Stimulated activated CD4-positive, alpha-beta T cell treated with anti-CD3 and anti-CD28 coated beads, Interleukin-12 subunit alpha, Interleukin-12 subunit beta, amount 100 ng/mL, for 24 hours (primary cell): ENCODE results near the gene GPR78.
"Not testable (repeated sequence)": the region's sequence is repeated elsewhere in the genome, so short reads cannot be mapped to it uniquely, and the experiment has no call there.

Source experiments
- DNase-seq, 2 experiments: peaks; one replicate each; pipeline ENCODE4 v3.0.0-alpha.2; 2020; ENCODE audit warnings: low read depth in 2 of 2

Gene GPR78

DNA sequence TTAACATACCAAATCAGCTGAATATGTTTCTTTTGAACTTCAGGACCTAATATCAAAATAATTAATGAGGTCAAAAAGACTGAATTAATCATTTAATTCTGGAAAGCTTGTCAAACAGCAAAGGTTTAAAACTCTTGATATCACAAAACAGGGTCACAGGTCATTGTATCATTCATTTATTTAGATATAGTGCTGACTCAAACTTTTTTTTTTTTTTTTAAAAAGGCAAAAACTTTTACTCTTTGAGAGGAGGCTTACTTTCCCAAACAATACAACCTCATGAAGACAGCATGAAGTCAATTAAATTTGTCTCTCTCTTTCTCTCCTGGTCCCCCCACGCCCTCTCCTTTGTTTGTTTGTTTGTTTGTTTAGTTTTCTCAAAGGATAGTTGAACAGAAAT is 15.6 kb upstream of the GPR78 start:
- DNase-seq: no peak

DNA sequence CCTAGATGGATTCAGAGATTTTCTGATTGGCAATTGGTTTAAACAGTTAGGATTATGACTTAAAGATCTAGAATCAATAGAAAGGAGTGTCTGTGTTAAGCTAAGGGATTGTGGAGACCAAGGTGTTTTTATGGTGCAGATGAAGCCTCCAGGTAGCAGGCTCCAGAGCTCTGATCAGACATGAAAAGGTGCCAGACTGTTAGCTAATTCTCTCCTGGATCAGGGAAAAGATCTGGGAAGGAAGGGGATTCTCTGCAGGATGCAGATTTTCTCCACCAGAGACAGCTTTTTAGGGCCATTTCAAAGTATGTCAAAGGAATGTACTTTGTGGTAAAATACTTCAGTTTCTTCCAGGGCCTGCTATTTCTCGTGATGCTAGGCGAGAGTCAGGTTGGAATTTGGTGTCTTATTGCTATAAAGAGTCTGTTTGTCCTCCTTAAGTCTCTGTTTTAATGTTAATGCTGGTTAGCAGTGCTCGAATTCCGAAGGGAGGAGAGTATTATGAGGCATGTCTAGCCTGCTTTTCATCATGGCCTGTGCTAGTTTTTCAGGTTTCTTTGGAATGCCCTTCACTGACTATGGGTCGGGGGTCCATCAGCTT is 12.0 kb upstream of the GPR78 start:
- no peak for DNase-seq

DNA sequence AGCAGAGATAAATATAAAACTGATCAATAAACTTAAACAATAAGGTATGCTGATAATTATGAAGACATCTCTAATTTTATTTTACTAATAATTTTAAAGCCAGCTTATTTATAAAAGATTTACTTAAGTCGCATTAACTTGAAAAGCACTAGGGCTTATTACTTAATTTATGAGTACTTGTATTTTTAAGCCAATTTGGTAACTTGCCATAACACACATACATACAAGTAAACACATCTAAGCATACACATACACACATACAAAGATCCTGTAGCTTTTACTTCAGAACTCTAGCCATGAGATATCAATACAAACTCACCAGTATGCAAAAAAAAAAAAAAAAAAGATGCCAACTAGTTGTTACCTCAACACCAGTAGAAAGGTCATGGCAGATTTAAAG is 10.0 kb upstream of the GPR78 start:
- no peak for DNase-seq

DNA sequence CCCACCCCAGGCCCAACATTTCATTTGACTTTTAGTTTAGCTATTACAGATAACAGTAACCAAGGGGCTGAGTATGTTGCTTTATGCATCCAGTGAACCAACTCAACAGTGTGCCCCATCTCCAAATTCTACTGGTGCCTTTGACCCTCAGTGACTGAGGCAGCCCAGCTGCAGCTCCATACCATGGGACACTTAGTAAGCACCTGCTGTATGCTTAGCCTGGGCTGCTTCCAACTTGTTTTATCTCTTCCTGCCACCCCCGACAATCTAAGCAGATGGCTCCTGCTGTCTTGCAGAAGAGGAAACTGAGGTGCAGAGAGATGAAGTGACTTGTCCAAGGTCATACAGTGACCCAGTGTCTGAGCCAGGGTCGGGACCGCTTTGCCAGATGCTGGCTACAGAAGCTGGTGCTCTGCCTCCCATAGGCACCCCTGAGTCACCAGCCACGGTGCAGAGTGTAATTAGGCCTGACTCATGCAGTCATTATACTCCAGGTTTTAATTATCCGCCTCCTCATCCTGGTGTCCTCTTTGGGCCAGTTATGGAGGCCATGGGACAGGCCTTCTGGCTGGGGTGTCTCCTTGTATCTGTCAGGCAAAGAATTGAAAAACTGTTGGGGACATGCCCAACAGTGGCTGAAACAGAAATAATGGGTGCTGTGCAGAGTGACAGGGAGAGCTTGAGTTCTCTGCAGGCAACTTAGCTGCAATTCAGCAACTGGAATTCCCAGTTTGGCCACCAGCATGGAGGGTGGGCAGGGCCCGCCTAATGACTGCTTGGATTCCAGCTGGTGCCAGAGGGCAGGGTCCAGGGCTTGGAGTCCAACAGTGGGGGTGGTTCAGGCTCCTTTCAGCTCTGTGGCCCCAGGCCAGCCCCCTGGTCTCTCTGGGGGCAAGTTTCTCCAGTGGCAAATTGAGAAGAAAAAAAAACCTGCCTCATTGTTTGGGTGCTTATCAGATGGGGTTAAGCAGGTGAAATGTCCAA is 8.2 kb upstream of the GPR78 start:
- DNase-seq: no peak

DNA sequence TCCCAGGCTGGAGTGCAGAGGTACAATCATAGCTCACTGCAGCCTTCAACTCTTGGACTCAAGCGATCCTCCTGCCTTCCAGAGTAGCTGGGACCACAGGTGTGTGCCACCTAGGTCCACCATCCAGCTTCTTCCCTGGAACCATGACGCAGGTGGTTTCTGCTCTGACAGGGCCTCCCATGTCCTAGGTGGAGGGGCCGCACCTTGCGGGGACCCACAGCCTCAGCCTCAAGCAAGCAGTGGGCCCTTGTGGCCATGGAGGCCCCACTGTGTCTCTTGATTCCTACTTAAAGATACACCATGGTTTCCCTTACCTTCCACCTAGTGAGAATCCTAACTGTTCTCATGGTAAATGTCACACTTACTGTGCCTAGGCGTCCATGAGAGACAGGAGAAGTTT is 6.9 kb upstream of the GPR78 start:
- DNase-seq: no peak

DNA sequence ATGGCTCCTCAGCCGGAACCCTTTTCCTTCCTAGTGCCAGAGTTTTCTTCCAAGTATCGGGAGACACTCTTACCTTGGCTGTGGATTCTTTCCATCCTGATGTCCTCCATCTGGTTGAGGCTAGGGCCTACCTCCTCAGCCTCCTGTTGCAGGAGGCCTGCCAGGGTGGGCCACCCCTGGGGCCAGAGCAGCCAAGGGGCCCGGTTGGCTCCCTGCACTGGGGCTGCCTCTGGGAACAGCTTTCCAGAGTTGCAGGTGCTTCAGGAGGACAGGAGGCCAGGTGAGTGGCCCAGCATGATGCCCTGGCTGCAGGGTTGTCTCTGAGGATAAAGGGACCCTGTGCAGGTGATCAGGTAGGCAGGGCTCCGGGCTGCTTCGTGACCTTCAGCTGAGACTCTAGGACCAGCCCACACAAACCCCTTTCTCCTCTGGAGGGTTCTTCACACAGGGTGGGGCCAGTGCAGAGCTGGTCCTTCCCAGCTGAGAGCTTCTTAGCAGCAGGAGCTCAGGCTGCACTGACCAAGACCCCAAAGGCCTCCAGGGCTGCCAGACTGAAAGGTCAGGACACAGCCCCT is 5.3 kb upstream of the GPR78 start:
- DNase-seq: no peak

DNA sequence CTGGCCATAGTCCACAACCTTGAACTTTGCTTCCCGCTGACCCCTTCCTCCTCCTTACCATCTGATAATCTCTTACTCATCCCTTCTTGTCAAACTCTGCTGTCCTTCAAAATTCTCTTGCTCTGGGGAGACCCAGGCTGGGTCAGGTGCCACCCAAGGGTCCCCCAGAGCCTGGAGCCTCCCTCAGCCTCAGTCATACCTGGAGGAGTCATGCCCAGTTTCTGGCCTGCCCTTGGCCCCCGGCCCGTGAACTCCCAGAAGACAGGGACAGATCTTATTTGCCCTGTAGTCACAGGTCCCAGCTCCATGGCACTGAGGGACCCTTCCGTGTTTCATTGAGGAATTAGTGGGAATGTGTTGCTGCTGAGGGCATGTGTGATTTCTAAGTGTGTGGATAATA is 4.7 kb upstream of the GPR78 start:
- no peak for DNase-seq

DNA sequence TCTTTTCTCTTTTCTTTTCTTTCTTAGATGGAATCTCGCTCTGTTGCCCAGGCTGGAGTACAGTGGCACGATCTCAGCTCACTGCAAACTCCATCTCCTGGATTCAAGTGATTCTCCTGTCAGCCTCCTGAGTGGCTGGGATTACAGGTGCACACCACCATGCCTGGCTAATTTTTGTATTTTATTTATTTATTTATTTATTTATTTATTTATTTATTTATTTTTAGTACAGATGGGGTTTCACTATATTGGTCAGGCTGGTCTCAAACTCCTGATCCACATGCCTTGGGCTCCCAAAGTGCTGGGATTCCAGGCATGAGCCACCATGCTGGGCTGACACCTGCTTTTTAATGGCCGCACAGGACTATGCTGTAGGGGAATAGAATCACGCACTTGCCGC is 3.6 kb upstream of the GPR78 start:
- DNase-seq: not testable (repeated sequence)

DNA sequence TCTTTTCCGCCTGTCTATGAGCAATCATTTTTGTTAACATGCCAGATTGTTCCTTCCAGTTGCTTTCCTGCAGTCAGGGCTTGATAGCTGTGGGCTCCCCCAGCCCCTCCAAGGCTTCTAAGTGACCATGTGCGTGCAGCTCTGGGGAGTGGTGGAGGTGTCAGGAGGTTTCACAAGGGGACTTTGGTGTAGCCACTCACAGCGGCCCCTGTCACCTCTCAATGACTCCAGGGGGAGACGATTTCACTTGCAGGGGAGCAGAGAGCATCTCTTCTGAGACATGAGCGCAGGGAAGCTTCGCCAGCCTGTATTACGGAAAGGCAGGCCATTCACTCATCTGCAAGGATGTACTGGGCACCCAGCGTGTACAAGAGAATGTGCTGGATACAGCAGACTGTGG is 3.1 kb upstream of the GPR78 start:
- no peak for DNase-seq

DNA sequence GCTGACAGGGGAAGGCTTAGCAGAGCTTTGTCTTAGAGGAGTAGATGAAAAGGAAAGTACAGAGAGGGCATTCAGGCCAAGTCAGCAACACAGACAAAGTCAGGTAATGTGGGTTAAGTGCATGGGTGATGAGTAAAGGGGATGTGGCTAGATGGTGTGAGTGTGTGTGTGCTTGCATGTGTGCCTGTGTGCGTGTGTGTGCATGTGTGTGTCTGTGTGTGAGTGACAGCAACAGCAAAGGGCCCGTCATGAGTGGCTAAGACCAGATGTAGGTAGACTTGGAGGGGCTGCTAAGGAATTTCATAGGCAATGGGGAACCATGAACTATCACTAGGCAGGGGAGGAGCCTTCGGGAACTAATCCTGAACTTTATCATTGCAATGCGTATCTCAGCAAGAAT is 2.2 kb upstream of the GPR78 start:
- DNase-seq: no peak

DNA sequence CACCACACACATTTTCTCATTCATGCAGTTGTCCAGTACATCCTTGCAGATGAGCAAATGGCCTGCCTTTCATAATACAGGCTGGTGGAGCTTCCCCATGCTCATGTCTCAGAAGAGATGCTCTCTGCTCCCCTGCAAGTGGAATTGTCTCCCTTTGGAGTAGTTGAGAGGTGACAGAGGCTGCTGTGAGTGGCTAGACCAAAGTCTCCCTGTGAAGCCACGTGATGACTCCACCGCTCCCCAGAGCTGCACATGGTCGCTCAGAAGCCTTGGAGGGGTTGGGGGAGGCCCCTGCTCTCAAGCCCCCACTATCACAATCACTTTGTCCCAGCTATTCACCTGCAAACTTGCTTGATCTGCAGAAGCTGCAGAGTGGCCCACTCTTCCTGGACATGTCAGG is 1.5 kb upstream of the GPR78 start:
- DNase-seq: no peak

DNA sequence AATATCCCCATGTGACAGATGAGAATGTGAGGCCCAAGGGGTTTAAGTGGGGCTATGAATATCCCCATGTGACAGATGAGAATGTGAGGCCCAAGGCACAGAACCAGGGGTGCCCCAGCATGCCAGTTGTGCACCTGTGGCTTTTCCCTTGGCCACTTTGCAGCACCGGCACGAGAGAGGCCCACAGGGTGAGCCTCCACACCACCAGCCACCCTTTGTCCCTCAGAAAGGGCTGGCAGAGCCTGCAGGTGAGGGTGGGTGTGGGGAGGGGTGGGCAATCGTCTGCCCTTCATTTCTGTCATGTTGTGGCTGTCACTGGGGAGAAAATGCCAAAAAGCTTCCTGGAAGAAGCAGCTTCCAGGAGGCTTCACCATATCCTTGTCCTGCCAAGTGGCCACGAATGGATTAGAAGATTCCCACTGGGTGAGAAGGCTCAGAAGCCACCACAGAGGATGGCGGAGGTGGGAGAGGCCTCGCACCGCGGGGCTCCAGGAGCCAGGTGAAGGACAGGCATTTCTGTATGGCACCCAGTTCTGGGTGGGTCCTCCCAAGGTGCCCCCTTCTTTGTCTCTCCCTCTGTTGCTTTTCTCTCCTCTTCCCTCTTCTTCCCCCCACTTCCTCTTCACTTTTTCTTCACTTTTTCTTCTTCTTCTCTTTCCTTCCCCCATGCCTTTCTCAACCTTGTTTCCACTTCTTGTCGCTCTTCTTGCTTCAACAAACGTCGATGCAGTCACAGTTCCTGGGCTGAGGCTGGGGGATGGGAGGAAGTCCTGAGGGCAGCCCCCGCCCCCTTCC is 469 bp upstream of the GPR78 start:
- no peak for DNase-seq

DNA sequence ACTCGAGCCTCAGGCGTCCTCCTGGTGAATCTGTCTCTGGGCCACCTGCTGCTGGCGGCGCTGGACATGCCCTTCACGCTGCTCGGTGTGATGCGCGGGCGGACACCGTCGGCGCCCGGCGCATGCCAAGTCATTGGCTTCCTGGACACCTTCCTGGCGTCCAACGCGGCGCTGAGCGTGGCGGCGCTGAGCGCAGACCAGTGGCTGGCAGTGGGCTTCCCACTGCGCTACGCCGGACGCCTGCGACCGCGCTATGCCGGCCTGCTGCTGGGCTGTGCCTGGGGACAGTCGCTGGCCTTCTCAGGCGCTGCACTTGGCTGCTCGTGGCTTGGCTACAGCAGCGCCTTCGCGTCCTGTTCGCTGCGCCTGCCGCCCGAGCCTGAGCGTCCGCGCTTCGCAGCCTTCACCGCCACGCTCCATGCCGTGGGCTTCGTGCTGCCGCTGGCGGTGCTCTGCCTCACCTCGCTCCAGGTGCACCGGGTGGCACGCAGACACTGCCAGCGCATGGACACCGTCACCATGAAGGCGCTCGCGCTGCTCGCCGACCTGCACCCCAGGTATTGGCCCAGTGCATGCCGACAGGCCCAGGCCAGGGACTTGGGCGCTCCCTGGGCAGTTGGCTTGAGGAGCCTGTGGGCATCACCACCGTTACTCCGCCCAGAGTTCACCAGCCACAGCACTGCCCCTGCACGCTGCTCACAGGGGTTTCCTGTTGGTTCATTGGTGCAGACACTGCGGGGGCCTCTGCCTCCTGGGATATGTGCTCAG is 1.1 kb downstream of the GPR78 start:
- no peak for DNase-seq

DNA sequence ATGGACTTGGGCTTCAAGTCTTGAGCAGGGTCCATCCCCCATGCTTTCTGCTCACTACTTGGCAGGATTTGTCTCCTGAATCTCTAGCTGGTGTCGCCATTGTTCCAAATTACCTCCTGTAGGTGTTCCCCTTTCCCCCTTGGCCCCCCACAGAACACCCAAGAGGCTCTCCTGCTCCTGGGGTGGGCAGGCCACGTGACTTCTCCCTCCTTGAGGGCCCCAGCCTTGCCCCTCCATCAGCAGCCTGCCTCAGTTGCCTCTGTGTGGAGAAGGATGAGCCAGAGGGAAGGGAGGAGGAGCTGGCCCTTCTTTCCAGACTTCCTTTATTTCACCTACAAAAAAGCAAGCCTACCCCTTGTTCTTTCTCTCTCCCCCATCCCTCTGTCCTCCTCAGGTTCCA is 1.8 kb downstream of the GPR78 start:
- no peak for DNase-seq

DNA sequence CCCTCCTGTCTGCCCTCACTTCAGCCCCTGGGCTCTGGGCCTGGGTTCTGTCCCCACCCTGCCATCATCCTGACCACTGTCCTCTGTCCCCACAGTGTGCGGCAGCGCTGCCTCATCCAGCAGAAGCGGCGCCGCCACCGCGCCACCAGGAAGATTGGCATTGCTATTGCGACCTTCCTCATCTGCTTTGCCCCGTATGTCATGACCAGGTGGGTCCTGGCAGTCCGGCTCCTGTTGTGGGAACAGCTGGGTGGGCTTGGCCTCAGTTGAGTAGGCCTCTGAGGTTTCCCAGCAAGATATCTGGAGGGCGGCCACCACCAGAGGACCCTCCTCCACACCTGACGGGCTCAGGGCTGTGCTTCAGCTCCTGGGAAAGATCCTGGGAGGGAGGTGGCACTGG is 2.2 kb downstream of the GPR78 start:
- no peak for DNase-seq

DNA sequence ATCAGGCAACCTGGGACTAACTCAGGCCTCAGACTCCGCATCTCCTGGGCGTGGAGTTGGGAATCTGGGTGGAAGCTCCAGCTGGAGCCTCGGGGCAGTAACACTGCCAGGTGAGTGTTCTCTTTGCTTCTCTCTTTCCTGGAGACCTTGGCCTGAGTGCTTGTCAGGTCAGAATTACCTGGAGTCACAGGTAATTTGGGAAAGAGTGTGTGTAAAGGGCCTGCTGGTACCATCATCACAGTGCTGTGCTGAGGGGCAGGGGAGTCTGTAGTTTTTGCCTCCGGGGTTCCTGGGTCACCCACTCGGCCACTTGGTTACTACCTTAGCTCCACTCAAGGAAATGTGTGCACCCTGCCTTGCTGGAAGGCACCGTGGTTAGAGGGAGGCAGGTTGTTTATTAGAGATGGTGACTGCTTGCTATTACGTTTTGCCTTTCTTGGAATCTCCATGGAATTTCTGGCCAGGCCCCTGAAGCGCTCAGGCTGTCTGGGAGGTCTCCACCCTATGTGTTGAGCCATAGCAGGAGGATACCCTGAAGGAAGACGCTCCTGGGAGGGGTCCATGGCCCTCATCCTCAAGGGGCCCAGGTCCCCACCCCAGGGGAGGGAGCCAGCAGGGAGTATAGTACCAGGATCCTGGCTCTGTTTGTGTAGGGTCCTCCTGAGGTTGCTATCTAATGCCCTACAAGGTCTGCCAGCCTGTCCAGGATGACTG is 2.9 kb downstream of the GPR78 start:
- DNase-seq: no peak

DNA sequence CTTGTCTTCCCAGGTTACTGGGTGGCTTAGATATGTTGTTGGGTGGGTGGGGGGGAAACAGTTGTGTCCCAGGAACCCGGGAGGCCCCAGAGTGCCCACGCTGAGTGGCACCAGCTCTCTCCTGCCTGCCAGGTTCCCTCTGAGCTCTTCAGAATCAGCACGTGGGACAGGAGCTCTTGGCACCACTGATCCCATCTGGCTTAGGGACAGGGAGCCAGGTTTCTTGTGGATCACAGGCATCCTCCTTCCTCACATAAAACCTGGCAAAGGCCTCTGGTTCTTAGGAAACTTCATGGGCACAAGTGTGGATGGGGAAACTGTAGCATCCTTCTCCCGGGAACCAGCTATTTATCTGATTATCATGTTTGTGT is 3.4 kb downstream of the GPR78 start:
- DNase-seq: no peak

DNA sequence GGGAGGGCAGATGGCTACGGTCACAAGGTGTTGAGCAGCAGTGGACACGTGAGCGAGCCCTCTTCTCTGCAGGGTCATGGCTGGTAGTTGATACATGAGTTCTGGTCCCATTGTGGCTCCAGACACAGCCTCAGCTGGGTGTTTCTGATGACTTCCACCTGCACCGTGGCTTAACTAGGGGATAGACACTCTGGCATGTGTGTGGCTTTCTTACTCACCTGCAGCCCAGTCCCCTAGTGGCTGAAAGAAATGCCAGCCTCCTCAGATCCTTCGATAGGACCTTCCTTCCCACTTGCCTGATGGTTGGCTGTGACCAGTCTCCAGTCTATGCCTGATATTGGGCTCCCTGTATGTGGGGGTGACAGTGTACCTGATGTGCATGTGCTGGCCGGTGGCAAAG is 5.0 kb downstream of the GPR78 start:
- DNase-seq: no peak

DNA sequence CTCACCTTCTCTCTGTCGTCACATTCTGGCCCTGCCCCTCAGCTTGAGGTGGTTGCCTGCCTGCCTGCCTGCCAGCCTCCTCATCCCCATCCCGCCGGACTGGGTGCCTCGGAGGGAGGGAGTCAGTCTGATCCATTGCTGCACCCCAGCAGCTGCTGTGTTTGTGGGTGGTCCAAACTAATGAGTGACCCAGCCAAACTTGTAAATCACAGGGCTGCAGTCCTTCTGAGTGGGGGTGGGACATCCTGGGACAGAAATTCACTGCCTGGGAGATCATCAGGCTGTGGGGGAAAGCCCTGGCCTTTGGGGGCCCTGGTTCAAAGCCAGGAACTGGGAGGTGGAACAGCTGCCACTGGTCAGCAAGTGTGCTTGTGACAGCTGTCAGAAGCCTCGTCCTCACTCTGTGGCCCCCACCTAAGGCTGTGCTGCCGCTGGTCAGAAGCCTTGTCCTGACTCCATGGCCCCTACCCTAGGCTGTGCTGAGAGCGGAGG is 5.6 kb downstream of the GPR78 start:
- DNase-seq: no peak

DNA sequence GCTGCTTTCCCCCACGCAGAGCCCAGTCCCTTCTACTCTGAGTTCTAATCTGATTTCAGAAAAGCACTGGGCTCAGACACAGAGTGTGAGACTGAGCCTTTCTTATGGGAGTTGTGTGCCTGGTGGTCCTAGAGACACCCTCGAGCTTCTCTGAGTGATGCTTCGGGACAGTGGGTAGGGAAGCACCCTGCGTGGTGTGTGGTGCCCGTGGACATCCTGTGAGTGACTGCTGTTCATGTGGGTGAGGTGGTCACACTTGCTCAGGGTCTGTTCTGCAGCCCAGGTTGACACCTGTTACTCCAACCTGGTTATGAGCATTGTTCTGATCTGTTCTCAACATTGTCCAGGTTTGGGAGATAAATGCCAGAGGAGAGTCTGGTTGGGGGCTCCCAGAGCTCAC is 6.1 kb downstream of the GPR78 start:
- no peak for DNase-seq
